Measurements from ENCODE around the gene PLIN4.

PLIN4 gene

GRCh38 chr19:4513248-4513647 is 5.0 kb downstream of the PLIN4 start:
- TF ChIP-seq GABPA (IDR thresholded peaks at IDR 0.05; ENCODE audit: low read depth) = no peak
- no peak for TF ChIP-seq POLR2AphosphoS5 (IDR thresholded peaks at IDR 0.05; ENCODE audit: low read depth)
- no peak for TF ChIP-seq SPI1 (IDR thresholded peaks at IDR 0.05; ENCODE audit: borderline replicate concordance, low read depth)
- TF ChIP-seq REST (IDR thresholded peaks at IDR 0.05; ENCODE audit: insufficient replicate concordance, low read depth) = no peak
- TF ChIP-seq, protein P1, sequence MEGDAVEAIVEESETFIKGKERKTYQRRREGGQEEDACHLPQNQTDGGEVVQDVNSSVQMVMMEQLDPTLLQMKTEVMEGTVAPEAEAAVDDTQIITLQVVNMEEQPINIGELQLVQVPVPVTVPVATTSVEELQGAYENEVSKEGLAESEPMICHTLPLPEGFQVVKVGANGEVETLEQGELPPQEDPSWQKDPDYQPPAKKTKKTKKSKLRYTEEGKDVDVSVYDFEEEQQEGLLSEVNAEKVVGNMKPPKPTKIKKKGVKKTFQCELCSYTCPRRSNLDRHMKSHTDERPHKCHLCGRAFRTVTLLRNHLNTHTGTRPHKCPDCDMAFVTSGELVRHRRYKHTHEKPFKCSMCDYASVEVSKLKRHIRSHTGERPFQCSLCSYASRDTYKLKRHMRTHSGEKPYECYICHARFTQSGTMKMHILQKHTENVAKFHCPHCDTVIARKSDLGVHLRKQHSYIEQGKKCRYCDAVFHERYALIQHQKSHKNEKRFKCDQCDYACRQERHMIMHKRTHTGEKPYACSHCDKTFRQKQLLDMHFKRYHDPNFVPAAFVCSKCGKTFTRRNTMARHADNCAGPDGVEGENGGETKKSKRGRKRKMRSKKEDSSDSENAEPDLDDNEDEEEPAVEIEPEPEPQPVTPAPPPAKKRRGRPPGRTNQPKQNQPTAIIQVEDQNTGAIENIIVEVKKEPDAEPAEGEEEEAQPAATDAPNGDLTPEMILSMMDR (IDR thresholded peaks at IDR 0.05; ENCODE audit: insufficient read depth, low read length) = no peak
- no peak for DNase-seq (ENCODE audit: low read depth in 1 of 2, low spot score in 1 of 2)
- Histone ChIP-seq H3K4me3 (replicated peaks; ENCODE audit: insufficient read depth, low read length) (no peak overlapping the region), H3K27ac (replicated peaks) (no peak overlapping the region), H3K27me3 (ENCODE audit: insufficient read depth, poor library complexity, severe bottlenecking) (no peaks in the 10 kb centered on the region)

GRCh38 chr19:4512070-4512469 is 6.2 kb downstream of the PLIN4 start:
- H3K27ac ChIP-seq (replicated peaks) = no peak overlapping the region
- no peak for DNase-seq (ENCODE audit: low read depth in 1 of 2, low spot score in 1 of 2)
- H3K4me3 ChIP-seq (replicated peaks; ENCODE audit: insufficient read depth, low read length) = no peak overlapping the region
- no peak for TF ChIP-seq REST (IDR thresholded peaks at IDR 0.05; ENCODE audit: insufficient replicate concordance, low read depth)
- H3K27me3 ChIP-seq (ENCODE audit: insufficient read depth, poor library complexity, severe bottlenecking) = no peaks in the 10 kb centered on the region

DNA sequence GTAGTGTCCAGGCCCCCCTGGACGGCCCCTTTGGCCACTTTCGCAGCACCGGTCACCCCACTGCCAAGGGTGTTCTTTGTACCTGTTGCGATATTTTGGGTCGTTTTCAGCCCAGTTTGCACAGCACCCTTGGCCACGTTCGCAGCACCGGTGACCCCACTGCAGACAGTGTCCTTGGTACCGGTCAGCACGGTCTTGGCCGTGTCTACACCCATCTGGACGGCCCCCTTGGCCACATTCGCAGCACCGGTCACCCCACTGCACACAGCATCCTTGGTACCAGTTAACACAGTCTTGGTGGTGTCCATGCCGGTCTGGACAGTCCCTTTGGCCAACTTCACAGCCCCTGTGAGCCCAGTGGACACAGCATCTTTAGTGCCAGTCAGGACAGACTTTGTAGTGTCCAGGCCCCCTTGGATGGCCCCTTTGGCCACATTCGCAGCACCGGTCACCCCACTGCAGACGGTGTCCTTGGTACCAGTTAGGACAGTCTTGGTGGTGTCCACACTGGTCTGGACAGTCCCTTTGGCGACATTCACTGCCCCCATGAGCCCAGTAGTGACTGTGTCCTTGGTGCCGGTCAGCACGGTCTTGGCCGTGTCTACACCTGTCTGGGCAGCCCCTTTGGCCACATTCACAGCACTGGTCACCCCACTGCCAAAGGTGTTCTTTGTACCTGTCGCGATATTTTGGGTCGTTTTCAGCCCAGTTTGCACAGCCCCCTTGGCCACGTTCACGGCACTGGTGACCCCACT is 6.8 kb downstream of the PLIN4 start:
- DNase-seq (ENCODE audit: low read depth in 1 of 2, low spot score in 1 of 2) = no peak
- Histone ChIP-seq H3K4me3 (replicated peaks; ENCODE audit: insufficient read depth, low read length) (no peak overlapping the region), H3K27me3 (ENCODE audit: insufficient read depth, poor library complexity, severe bottlenecking) (no peaks in the 10 kb centered on the region), H3K27ac (replicated peaks) (no peak overlapping the region)
- TF ChIP-seq REST (IDR thresholded peaks at IDR 0.05; ENCODE audit: insufficient replicate concordance, low read depth) = no peak
- no peak for TF ChIP-seq GABPA (IDR thresholded peaks at IDR 0.05; ENCODE audit: low read depth)
- TF ChIP-seq SPI1 (IDR thresholded peaks at IDR 0.05; ENCODE audit: borderline replicate concordance, low read depth) = no peak

DNA sequence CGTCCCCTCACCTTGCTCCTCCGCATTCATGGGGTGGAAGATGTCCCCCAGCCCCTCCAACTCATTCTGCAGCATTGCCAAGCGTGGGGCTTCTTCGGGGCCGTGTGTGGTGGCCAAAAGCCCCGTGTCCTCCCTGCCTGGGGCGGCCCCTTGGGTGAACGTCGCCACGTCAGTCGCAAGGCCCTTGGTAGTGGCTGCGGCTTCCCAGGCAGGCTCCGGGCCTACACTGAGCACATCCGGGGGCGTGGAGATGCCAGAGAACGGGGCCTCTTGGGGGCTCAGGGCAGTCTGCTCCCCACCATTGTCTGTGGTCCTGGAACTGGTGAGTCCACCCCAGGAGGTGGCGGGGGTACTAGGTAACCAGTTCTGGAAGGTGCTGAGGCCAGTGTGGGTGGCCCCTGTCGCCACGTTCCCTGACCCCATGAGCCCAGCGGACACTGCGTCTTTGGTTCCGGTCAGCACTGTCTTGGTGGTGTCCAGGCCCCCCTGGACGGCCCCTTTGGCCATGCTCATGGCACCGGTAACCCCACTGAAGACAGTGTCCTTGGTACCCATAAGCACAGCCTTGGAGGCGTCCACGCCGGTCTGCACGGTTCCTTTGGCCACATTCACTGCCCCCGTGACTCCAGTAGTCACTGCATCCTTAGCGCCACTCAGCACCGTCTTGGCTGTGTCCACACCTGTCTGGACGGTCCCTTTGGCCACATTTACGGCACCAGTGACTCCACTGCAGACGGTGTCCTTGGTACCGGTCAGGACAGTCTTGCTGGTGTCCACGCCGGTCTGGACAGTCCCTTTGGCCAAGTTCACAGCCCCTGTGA is 7.6 kb downstream of the PLIN4 start:
- TF ChIP-seq POLR2AphosphoS5 (IDR thresholded peaks at IDR 0.05; ENCODE audit: low read depth) (no peak), SPI1 (IDR thresholded peaks at IDR 0.05; ENCODE audit: borderline replicate concordance, low read depth) (no peak), REST (IDR thresholded peaks at IDR 0.05; ENCODE audit: insufficient replicate concordance, low read depth) (no peak), GABPA (IDR thresholded peaks at IDR 0.05; ENCODE audit: low read depth) (no peak)
- TF ChIP-seq, protein P1 (IDR thresholded peaks at IDR 0.05; ENCODE audit: insufficient read depth, low read length) = no peak
- no peak overlapping the region for H3K27ac ChIP-seq (replicated peaks)
- H3K27me3 ChIP-seq (ENCODE audit: insufficient read depth, poor library complexity, severe bottlenecking) = no peaks in the 10 kb centered on the region
- no peak for DNase-seq (ENCODE audit: low read depth in 1 of 2, low spot score in 1 of 2)
- no peak overlapping the region for H3K4me3 ChIP-seq (replicated peaks; ENCODE audit: insufficient read depth, low read length)
